Measurements from ENCODE around the gene HDAC5. TPM values are rescaled to one million over a fixed set of nuclear protein-coding genes. Genes with fewer than 3 reads are reported as not detected.

HDAC5 gene
- total and polyA plus RNA-seq, 12 donors, result 4.8 to 144 (median 73.0) TPM

DNA sequence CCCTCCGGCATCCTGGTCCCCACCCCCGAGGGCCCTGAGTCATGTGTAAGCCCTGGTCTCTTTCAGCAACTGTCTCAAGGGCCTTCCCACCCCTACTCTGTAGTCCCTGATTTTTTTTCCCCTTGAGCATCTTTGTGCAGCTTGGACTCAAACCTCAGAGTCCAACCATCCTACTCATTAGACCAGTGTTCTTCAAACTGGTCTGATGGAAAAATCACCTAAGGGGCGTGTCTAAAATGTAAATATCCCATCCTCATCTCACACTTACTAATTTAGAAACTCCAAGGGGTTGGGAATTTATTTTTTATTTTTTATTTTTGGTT lies 52.3 kb downstream of the HDAC5 start:
- Histone ChIP-seq H3K27ac (peak overlapping the region; percentile 48 to 92 (median 81)), H3K9me3 (replicated peaks in 1 of 3) (no peaks in the 10 kb centered on the region), H3K4me1 (replicated peaks in 1 of 2) (peaks cover 25 to 28% of the 10 kb centered on the region in 2 donors), H3K27me3 (no peaks in the 10 kb centered on the region), H3K36me3 (replicated peaks in 1 of 2) (peaks cover 0 to 19% of the 10 kb centered on the region in 2 donors), H3K4me3 (peak overlapping the region in 3 of 4 donors; percentile 15 to 77 (median 66))
- no peak for DNase-seq
- 4 to 6% (median 5%) methylated on average over 3 of the region's 3 CpGs for WGBS, 4 donors
- intact Hi-C loops (cut with DNase I), result no loop called here
- TF ChIP-seq POLR2A (IDR thresholded peaks at IDR 0.05), result no peak
- TF ChIP-seq, protein P1, sequence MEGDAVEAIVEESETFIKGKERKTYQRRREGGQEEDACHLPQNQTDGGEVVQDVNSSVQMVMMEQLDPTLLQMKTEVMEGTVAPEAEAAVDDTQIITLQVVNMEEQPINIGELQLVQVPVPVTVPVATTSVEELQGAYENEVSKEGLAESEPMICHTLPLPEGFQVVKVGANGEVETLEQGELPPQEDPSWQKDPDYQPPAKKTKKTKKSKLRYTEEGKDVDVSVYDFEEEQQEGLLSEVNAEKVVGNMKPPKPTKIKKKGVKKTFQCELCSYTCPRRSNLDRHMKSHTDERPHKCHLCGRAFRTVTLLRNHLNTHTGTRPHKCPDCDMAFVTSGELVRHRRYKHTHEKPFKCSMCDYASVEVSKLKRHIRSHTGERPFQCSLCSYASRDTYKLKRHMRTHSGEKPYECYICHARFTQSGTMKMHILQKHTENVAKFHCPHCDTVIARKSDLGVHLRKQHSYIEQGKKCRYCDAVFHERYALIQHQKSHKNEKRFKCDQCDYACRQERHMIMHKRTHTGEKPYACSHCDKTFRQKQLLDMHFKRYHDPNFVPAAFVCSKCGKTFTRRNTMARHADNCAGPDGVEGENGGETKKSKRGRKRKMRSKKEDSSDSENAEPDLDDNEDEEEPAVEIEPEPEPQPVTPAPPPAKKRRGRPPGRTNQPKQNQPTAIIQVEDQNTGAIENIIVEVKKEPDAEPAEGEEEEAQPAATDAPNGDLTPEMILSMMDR (IDR thresholded peaks at IDR 0.05), result no peak

DNA sequence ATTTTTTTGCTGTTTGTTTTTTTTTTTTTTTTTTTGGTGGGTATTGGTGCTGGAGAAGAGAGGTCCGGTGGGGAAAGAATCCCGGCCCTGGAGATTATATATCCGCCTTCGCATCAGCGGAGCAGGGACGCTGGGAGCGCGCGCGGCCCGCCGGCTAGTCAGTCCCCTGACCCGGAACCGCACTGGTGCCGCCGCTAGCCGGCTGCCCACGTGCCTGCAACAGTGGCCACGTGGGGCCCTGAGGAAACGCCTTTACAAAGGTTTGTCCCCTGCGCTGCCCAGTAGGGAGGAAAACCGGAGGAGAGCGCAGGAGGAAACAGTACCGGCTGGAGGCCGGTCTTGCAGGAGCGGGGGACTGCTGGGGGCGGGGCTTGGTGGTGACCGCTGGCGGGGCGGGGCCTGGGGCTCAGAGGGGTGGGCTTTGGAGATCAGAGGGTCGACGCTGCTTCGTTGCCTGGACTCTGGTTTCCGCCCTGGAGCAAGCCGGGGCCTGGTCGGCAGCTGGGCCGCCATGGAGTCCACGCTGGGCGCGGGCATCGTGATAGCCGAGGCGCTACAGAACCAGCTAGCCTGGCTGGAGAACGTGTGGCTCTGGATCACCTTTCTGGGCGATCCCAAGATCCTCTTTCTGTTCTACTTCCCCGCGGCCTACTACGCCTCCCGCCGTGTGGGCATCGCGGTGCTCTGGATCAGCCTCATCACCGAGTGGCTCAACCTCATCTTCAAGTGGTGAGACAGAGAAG lies 52.8 kb downstream of the HDAC5 start, which contains the start of gene G6PC3:
Gene G6PC3 (plus strand): TSS at position 281 of the 743 bp plus-strand sequence. CDS start 231 bp downstream, at position 512.
- no peaks in the 10 kb centered on the region for H3K9me3 ChIP-seq (replicated peaks in 1 of 3)
- H3K27me3 ChIP-seq, result no peaks in the 10 kb centered on the region
- H3K4me3 ChIP-seq, result peak within 1 kb of the TSS in 3 of 4 donors; percentile 15 to 77 (median 66)
- intact Hi-C loops (cut with DNase I), result no loop called here
- H3K36me3 ChIP-seq (replicated peaks in 1 of 2), result peaks cover 0 to 14% of the 10 kb centered on the region in 2 donors
- TF ChIP-seq, protein P1 (IDR thresholded peaks at IDR 0.05), result peak in 2 of 6 experiments; percentile 18 to 31
- TF ChIP-seq POLR2A (IDR thresholded peaks at IDR 0.05), result peak; percentile 60 to 85
- DNase-seq, result peak; percentile 95 to 98 (median 97)
- WGBS, 4 donors, result 0 to 1% (median 1%) methylated on average over 20 to 53 of the region's 53 CpGs
- H3K27ac ChIP-seq, result peak within 1 kb of the TSS; percentile 48 to 92 (median 81)
- H3K4me1 ChIP-seq (replicated peaks in 1 of 2), result peaks cover 25 to 29% of the 10 kb centered on the region in 2 donors

DNA sequence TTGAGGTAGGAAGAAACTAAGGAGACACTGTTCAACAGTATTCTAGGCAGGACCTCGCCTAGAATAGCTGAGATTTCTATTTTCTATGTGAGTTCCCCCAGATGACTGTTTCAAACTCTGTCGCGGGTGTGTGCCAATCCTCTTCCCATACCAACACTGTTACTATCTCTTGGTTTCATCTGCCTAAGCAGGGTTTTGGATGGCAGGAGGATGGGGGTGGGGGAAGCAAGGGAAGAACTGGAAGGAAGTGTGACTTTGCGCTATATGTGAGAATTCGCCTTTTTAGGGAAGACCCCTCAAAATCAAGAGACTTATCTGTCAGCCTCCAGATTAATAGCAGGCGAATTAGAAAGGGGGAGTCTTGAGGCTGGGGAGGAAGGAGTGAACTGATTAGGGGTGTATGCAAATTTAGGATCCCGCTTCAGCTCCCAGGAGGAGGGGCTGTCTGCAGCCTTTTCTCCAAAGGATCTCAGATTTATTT lies 53.4 kb downstream of the HDAC5 start:
- peak overlapping the region; percentile 48 to 92 (median 81) for H3K27ac ChIP-seq
- TF ChIP-seq, protein P1 (IDR thresholded peaks at IDR 0.05), result no peak
- no peak for TF ChIP-seq POLR2A (IDR thresholded peaks at IDR 0.05)
- no peaks in the 10 kb centered on the region for H3K9me3 ChIP-seq (replicated peaks in 1 of 3)
- H3K4me3 ChIP-seq, result peak overlapping the region in 2 of 4 donors; percentile 66 to 77
- peaks cover 25 to 35% of the 10 kb centered on the region in 2 donors for H3K4me1 ChIP-seq (replicated peaks in 1 of 2)
- H3K36me3 ChIP-seq (replicated peaks in 1 of 2), result peaks cover 0 to 8% of the 10 kb centered on the region in 2 donors
- 29 to 39% (median 35%) methylated on average over 7 of the region's 7 CpGs for WGBS, 4 donors
- H3K27me3 ChIP-seq, result no peaks in the 10 kb centered on the region
- intact Hi-C loops (cut with DNase I), result loop anchor here in 1 of 2 donors (10.0 kb wide), 1 partner anchor 45 kb away; no protein-coding TSS in a partner anchor
- DNase-seq, result peak in 2 of 7 donors; percentile 21 to 28

DNA sequence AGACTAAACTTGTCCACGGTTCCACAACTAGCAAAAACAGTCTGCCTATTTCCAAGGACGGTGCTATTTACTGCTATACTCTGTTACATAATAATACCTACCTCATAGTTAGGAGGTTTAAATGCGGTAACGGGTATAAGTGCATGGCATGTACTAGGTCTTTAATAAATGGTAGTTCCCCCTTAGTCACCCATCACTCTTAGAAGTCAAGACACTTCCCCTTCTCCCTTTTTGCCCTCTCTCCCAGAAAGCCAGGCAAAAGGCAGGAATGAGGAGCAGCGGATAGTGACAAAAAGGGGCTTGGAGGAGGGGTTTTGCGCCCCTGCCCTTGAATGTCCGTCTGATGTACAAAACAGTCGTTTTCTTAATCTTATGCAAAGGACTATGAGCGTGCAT lies 55.9 kb downstream of the HDAC5 start:
- Histone ChIP-seq H3K27me3 (no peaks in the 10 kb centered on the region), H3K4me3 (no peak overlapping the region), H3K4me1 (replicated peaks in 1 of 2) (peaks cover 25 to 48% of the 10 kb centered on the region in 2 donors), H3K36me3 (replicated peaks in 1 of 2) (peaks cover 0 to 11% of the 10 kb centered on the region in 2 donors), H3K27ac (peak overlapping the region; percentile 88 to 98 (median 91)), H3K9me3 (replicated peaks in 1 of 3) (no peaks in the 10 kb centered on the region)
- TF ChIP-seq, protein P1 (IDR thresholded peaks at IDR 0.05), result no peak
- TF ChIP-seq POLR2A (IDR thresholded peaks at IDR 0.05), result no peak
- WGBS, 4 donors, result 49 to 63% (median 52%) methylated on average over 9 of the region's 9 CpGs
- DNase-seq, result peak in 1 of 7 donors; percentile 14
- intact Hi-C loops (cut with DNase I), result loop anchor here in 1 of 2 donors (10.0 kb wide), 1 partner anchor 47 kb away; no protein-coding TSS in a partner anchor

Measured in adrenal gland (tissue), 12 donors.